Mesothelial cell of epicardium (in vitro differentiated cells): Measurements from ENCODE around the gene VKORC1L1. TPM values are rescaled to one million over a fixed set of nuclear protein-coding genes. Genes with fewer than 3 reads are reported as not detected.
"Not testable (repeated sequence)": the region's sequence is repeated elsewhere in the genome, so short reads cannot be mapped to it uniquely, and the experiment has no call there.

ENCODE experiments used
- DNase-seq, 2 experiments: peaks; one replicate each; pipeline ENCODE4 v3.0.0; 2021; ENCODE audit warnings: low spot score in 2 of 2; ENCODE audit not compliant: unreplicated experiment in 2 of 2
- H3K27ac Mint-ChIP-seq: 2 replicates; pipeline ENCODE4 v1.8.0; 2021; ENCODE audit warnings: mixed read lengths
- H3K27me3 Mint-ChIP-seq: 2 replicates; pipeline ENCODE4 v1.8.0; 2021; ENCODE audit warnings: low read depth, mixed read lengths
- H3K36me3 Mint-ChIP-seq: 2 replicates; pipeline ENCODE4 v1.8.0; 2021; ENCODE audit warnings: mixed read lengths
- H3K4me1 Mint-ChIP-seq: 2 replicates; pipeline ENCODE4 v1.8.0; 2021; ENCODE audit warnings: mixed read lengths
- H3K4me3 Mint-ChIP-seq: 2 replicates; pipeline ENCODE4 v1.8.0; 2021; ENCODE audit warnings: mild to moderate bottlenecking, moderate library complexity, mixed read lengths
- H3K9me3 Mint-ChIP-seq: 2 replicates; pipeline ENCODE4 v1.8.0; 2021; ENCODE audit warnings: mixed read lengths
- total RNA-seq: library from RNA; stranded (reverse); gene quantifications from 3 replicates; pipeline ENCODE4 v1.2.1, GENCODE V29; 2021
- TF ChIP-seq, protein P1 (sequence below): fragments of 200-600 bp; sonication (generic); IDR thresholded peaks from one replicate; pipeline ENCODE4 v1.5.0; 2021; ENCODE audit warnings: antibody characterized with exemption; ENCODE audit not compliant: unreplicated experiment

Gene VKORC1L1
- total RNA-seq, 1 donor from 2014 or later: 23.8 TPM

DNA sequence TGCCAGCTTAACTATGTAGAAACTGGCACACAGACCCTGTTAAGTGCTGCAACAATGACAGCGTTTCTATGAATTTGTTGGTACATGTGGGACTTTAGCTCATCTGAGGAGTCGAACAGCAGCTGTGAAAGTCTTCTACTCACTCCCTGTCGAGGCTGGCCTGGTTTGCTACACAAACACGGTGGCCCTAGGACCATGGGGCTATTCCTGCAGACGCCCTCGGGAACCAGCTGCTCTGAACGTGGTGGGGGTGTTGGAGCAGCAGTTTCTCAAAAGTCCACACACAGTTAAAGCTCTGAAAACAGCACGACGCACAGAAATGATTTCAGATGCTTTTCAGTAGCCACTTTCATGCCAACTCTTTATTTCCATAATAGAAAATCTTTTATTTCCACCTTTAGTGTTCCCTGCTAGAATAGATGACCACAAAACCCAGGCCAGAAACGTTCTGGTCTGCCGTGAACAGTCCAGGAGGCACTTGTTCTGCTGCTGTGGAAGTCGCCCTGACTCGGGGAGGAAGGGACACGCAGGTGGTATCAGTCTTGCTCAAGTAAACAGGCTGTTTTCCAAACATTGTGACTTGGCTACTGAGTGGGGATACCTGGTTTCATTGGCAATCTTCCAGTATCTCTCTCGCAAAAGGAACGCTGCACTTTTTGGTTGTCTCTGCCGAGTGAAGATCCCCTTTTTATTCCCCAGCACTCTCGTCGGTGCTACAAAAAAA, 87.6 kb downstream of the VKORC1L1 start:
- Mint-ChIP-seq H3K4me3 (no peak overlapping the region), H3K36me3 (peaks cover 35% of the 10 kb centered on the region), H3K4me1 (no peaks in the 10 kb centered on the region), H3K27me3 (no peaks in the 10 kb centered on the region), H3K27ac (no peak overlapping the region), H3K9me3 (no peaks in the 10 kb centered on the region)
- TF ChIP-seq, protein P1, sequence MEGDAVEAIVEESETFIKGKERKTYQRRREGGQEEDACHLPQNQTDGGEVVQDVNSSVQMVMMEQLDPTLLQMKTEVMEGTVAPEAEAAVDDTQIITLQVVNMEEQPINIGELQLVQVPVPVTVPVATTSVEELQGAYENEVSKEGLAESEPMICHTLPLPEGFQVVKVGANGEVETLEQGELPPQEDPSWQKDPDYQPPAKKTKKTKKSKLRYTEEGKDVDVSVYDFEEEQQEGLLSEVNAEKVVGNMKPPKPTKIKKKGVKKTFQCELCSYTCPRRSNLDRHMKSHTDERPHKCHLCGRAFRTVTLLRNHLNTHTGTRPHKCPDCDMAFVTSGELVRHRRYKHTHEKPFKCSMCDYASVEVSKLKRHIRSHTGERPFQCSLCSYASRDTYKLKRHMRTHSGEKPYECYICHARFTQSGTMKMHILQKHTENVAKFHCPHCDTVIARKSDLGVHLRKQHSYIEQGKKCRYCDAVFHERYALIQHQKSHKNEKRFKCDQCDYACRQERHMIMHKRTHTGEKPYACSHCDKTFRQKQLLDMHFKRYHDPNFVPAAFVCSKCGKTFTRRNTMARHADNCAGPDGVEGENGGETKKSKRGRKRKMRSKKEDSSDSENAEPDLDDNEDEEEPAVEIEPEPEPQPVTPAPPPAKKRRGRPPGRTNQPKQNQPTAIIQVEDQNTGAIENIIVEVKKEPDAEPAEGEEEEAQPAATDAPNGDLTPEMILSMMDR: no peak
- DNase-seq: no peak

DNA sequence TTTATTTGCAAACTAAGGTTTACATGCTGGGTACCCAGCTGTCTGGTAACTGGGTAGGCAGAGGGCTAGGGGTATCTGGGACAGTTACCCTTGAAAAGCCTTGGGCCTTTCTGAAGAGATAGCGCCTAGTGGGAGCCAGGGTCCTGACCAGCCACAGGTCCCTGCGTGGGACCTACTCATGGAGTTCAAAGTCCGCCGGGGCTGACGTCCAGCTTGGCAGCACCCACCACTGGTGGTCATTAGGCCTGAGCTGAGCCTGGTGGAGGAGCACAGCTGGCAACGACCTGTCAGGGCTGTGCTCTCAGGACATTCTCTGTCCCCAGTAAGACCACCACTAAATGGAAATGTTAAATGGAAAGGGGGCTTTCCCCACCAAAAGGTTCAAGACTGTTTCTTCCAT, 89.2 kb downstream of the VKORC1L1 start:
- H3K27ac Mint-ChIP-seq: no peak overlapping the region
- H3K4me1 Mint-ChIP-seq: no peaks in the 10 kb centered on the region
- no peak overlapping the region for H3K4me3 Mint-ChIP-seq
- H3K27me3 Mint-ChIP-seq: no peaks in the 10 kb centered on the region
- DNase-seq: no peak
- TF ChIP-seq, protein P1: no peak
- H3K9me3 Mint-ChIP-seq: no peaks in the 10 kb centered on the region
- peaks cover 38% of the 10 kb centered on the region for H3K36me3 Mint-ChIP-seq

DNA sequence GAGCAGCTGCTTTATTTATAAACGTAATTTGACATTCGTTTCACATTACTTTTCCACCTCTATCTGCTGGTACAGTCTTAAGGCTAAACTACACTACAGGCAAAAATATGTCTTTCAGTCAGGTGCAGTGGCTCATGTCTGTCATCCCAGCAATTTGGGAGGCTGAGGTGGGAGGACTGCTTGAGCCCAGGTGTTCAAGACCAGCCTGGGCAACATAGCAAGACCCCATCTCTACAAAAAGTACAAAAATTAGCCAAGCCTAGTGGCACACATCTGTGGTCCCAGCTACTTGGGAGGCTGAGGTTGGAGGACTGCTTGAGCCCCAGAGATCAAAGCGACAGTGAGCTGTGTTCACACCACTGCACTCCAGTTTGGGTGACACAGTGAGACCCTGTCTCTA, 91.8 kb downstream of the VKORC1L1 start:
- not testable (repeated sequence) for H3K4me1 Mint-ChIP-seq, DNase-seq

DNA sequence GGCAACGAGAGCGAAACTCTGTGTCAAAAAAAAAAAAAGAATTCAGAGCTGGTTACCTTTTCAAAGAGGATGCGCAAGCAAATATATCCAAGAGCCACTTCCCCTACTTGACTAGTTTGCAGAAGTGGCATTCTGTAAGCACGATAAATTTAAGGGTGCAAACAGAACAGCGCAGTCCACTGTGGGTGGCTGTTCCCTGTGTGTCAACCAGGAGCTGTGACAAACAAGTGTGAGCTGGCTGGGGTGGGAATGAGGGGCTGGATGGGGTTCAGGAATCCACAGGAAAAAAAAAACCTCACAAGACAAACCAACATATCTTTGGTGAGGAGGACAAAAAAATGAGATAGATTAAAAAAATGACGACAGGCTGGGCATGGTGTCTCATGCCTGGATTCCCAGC, 93.3 kb downstream of the VKORC1L1 start:
- Mint-ChIP-seq H3K4me1 (no peaks in the 10 kb centered on the region), H3K27me3 (no peaks in the 10 kb centered on the region), H3K4me3 (no peak overlapping the region), H3K27ac (no peak overlapping the region), H3K9me3 (no peaks in the 10 kb centered on the region), H3K36me3 (peaks cover 42% of the 10 kb centered on the region)
- TF ChIP-seq, protein P1: no peak
- no peak for DNase-seq

More for the DNA sequence above, 91.8 kb downstream of the VKORC1L1 start:
- peaks cover 46% of the 10 kb centered on the region for H3K36me3 Mint-ChIP-seq
- not testable (repeated sequence) for H3K4me3 Mint-ChIP-seq, H3K9me3 Mint-ChIP-seq, H3K27me3 Mint-ChIP-seq, H3K27ac Mint-ChIP-seq

DNA sequence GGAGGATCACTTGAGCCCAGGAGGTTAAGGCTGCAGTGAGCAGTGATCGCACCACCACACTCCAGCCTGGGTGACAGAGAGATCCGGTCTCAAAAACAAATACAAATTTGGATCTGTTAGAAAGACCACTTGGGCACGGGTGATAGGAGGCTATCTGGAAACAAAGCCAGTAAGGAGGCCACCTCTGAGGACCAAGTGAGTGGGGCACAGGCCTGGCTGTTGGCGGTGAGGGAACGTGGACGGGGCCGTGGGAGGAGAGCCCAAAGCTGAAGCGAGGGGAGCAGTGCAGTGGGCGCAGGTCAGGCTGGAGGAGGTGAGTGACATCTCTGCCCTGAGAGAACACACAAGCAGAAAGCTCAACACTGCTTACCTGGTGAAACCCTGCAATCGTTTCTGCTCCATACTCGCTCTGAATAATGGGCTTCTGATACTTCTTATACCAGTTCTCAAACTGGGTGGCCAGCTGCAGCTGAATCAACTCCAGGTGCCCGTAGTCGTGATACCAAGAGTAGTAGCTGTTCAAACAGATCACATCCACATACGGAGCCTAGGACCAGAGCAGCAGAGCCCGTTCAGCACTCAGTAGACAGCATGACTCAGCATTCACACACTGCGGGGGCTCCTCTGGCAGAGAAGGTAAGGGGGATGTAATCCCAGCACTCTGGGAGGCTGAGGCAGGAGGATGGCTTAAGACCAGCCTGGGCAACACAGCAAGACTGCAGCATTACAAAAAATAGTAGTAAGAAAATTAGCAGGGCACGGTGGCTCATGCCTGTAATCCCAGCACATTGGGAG, 94.7 kb downstream of the VKORC1L1 start:
- DNase-seq: no peak
- no peaks in the 10 kb centered on the region for H3K4me1 Mint-ChIP-seq
- H3K36me3 Mint-ChIP-seq: peaks cover 47% of the 10 kb centered on the region
- H3K9me3 Mint-ChIP-seq: no peaks in the 10 kb centered on the region
- no peak overlapping the region for H3K4me3 Mint-ChIP-seq
- no peaks in the 10 kb centered on the region for H3K27me3 Mint-ChIP-seq
- H3K27ac Mint-ChIP-seq: no peak overlapping the region
- TF ChIP-seq, protein P1: no peak
